Right ventricle myocardium inferior (tissue), 1 donor: ENCODE data around the gene CFDP1. TPM values are rescaled to one million over a fixed set of nuclear protein-coding genes. Genes with fewer than 3 reads are reported as not detected.
A peak's percentile ranks its signal among the peaks of the same experiment; 100 is the strongest.
"Not testable (repeated sequence)": the region's sequence is repeated elsewhere in the genome, so short reads cannot be mapped to it uniquely, and the experiment has no call there.

Experiments used
- ATAC-seq: fragments of 200-7000 bp; cut with Tn5 transposase; one replicate; pipeline ENCODE4 v1.9.1; 2020; ENCODE audit warnings: mild to moderate bottlenecking, moderate library complexity
- DNase-seq: peaks from one replicate; pipeline ENCODE4 v3.0.0; 2021; ENCODE audit errors: missing footprints
- intact Hi-C: fragments of 100-400 bp; cut with DNase I; formaldehyde crosslinking; loops from one replicate; pipeline ENCODE4 v1.11.0; 2022
- total RNA-seq: library from RNA; stranded (reverse); fragmentation: NEBNext Ultra II Directional; extraction: Animal tissue kit (Norgen Biotek cat#: 25700); gene quantifications from one replicate; pipeline ENCODE4 v1.2.1, GENCODE V29; 2021
- donor health status: DM: no; HTN: yes; CAD: no; lungs with severe emphysema.

Gene CFDP1
- total RNA-seq, 1 donor from 2014 or later: 26.6 TPM

GRCh38 chr16:75462806-75463205 lies 29.5 kb upstream of the CFDP1 start:
- DNase-seq: no peak
- ATAC-seq: no peak
- intact Hi-C loops: no loop called here

- intact Hi-C loops: no loop called here
Observed at GRCh38 chr16:75461575-75461974, 28.3 kb upstream of the CFDP1 start.

DNA sequence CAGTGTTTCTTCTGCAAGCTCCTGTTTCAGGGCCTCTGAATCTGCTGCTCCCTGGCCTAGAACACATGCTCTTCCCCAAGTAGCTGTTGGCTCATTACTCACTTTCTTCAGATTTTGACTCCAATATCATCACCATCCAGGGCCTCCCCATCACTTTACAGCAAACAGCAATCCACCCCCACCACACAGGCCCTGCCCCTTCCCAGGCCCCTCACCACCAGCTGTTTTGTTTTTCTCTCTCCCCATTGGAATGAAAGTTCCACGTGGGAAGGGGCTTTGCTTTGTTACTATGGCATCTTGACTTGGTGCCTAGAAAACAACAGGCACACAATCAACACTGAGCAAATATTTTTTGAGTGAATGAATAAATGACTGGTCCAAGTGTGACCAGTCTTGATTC lies 27.1 kb upstream of the CFDP1 start:
- intact Hi-C loops: no loop called here
- ATAC-seq (no peak), DNase-seq (no peak)

More at GRCh38 chr16:75461575-75461974, 28.3 kb upstream of the CFDP1 start:
- DNase-seq: no peak
- no peak for ATAC-seq

DNA sequence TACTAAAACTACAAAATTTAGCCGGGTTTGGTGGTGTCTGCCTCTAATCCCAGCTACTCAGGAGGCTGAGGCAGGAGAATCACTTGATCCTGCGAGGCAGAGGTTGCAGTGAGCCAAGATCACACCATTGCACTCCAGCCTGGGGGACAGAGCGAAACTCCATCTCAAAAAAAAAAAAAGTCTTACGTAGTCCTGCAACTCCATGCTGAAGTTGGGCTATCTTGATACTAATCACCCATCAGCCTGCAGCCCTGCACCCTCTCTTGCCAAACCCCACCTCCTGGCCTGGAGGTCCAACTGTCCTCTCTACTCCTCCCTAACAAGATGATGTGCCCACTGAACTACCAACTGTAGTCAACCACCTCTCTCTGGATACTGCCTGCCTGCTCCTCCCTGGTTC lies 26.4 kb upstream of the CFDP1 start:
- intact Hi-C loops: no loop called here
- ATAC-seq (no peak), DNase-seq (no peak)

DNA sequence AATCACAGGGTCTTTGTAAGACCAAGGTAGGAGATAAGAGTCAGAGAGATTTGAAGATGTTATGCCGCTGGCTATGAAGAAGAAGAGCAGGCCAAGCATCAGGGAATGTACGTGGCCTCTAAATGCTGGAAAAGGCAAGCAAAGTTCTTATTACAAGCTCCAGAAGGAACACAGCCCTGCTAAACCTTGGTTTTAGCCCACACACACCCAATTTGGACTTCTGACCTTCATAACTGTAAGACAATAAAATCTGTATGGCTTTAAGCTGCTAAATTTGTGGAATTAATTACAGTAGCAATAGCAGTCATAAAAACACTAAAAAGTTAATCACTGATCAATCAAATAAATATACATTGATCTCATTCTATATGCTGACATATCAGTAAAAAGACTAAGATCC lies 25.1 kb upstream of the CFDP1 start:
- no peak for DNase-seq
- no peak for ATAC-seq
- intact Hi-C loops: no loop called here

- intact Hi-C loops: no loop called here
- ATAC-seq (no peak), DNase-seq (no peak)
Observed at GRCh38 chr16:75458029-75458428, 24.7 kb upstream of the CFDP1 start.

DNA sequence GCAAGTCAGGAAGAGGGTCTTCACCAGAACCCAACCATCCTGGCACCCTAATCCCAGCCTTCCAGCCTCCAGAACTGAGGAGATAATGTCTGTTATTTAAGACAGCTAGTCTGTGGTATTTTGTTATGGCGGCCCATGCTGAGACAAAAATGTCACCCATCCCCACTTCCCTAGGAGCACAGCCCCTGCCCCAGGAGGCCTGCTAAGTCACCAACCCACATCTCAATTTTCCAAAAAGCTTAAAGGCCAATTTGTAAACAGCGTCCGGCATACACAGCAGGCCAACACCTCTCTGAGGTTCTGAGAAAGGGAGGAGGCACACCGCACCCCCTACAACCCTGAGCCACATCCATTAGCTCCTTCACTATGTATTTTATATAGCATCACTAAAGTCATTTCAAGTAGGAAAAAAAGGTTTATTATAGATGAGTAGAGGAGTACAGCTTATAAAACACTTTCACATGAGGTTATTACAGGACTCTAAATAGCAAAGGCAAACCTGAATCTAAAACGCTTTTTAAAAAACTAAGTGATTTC lies 24.2 kb upstream of the CFDP1 start:
- ATAC-seq (no peak), DNase-seq (no peak)
- intact Hi-C loops: no loop called here

DNA sequence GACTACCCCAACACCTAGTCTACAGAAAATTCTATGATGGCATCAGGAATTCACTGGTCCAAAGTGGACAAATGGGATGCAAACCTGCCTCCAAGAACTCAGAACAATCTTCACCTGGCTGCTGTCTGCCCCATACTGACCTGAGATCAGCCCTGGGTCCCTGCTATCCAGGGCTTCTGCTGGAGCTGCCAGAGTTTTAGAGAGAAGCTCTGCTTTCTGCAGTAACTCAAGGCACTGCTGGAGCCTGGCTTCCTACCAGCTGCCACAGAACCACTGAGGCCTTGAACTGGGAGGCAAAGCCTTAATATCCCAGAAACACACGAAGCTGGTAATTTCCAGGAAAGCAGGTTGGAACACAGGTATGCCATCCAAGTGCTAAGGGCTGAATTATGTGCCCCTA lies 23.7 kb upstream of the CFDP1 start:
- intact Hi-C loops: no loop called here
- ATAC-seq: peak; percentile 62
- DNase-seq: no peak

DNA sequence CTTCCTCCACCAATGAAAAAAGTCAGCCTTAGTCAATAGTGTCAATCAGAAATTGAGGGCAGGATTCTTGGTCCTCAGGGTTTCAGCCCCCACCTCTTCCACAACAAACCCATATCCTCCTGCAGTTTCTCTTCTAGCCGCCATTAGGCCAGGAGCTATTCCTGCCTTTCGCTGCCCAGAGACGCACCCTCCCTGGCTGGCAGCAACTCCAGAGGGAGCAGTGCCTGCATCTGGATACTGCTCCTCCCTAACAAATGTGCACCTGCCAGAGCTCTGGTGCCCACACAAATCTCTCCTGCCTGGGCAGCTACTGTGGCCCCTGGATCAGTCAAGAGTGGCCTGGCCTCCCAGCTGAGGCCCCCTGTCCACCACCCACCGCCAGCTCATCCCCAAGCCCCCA lies 23.2 kb upstream of the CFDP1 start:
- ATAC-seq: peak; percentile 68
- DNase-seq, intact Hi-C loops: not testable (repeated sequence)

GRCh38 chr16:75455677-75456076 lies 22.4 kb upstream of the CFDP1 start:
- no peak for DNase-seq
- intact Hi-C loops: no loop called here
- no peak for ATAC-seq

DNA sequence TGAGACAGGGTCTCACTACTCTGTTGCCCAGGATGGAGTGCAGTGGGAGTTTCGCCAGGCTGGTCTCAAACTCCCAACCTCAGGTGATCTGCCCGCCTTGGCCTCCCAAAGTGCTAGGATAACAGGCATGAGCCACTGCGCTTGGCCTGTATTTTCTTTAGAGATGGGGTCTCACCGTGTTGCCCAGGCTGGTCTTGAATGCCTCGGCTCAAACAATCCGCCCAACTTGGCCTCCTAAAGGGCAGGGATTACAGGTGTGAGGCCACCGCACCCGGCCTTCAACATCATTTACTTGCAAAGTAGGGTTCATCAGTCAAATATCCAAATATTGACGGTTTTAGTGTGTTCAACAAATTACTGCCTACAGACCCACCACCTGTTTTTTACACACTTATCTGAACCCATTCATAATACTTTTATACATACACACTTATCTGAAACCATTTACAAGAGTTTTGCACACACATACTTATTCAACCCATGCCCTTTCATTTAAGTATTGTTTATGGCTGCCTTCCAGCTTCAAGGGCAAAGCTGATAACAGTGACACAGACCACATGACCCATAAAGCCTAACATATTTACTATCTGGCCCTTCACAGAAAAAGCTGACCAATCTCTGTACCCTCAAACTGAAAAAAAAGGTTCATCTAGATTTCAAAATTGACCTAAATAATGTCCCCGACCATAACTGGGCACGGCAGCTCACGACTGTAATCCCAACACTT lies 19.3 kb upstream of the CFDP1 start:
- no peak for ATAC-seq

GRCh38 chr16:75446416-75446815 lies 13.1 kb upstream of the CFDP1 start:
- intact Hi-C loops: no loop called here
- DNase-seq (no peak), ATAC-seq (no peak)

More for the DNA sequence above, 19.3 kb upstream of the CFDP1 start:
- no peak for DNase-seq
- intact Hi-C loops: no loop called here

GRCh38 chr16:75445298-75445697 lies 12.0 kb upstream of the CFDP1 start:
- intact Hi-C loops: no loop called here
- DNase-seq (no peak), ATAC-seq (no peak)

DNA sequence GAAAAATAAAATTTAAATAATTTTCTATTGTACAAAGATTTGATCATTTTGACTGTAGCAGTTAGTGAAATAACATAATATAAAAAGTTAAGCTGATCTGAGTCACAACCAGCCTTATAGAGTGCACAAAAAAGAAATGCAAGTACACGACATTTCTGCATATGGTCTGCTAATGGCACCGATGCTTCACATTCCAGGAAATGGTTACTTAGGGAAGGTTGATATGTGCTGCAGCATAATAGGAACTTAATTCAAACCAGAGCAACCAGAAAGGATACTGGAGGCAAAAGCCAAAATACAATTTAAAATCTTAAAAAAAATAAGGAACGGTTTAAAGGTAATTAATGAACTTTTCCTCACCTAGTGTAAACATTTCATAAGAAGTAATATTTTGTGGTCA lies 10.0 kb upstream of the CFDP1 start:
- no peak for ATAC-seq
- DNase-seq: no peak
- intact Hi-C loops: no loop called here

DNA sequence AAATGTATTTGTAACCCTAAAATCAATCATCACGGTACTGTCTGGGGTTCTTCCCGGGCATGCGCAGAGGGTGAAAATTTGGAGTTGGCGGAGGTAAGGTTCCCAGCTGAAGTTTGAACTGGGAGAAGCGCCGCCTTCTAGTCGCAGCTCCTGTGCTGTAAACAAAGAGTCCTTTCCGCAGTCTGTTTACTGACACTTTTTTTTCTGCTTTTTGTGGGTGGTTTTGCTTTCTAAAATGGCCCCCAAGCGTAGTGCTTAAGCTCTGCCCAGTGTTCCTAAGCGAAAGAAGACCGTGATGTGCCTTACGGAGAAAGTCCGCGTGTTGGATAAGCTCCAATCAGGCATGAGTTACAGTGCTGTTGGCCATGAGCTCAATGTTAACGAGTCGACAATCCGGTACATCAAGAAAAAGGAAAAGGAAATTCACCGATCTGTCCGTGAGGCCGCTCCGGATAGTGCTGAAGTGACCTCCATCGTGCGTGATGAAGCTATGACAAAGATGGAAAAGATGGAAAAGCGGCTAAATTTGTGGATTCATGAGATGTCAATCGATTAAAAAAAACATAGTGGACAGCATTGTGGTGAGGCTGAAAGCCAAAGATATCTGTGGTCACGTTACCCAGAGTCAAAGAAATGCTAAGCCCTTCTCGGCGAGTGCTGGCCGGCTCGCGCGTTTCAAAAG lies 570 bp upstream of the CFDP1 start:
- ATAC-seq (peak; percentile 80), DNase-seq (no peak)
- intact Hi-C loops: loop anchor here (2.0 kb wide), 1 partner anchor 31 kb away; the partner anchor contains the start of gene TMEM170A

- no peak for DNase-seq
- ATAC-seq: no peak
- intact Hi-C loops: no loop called here
Observed at GRCh38 chr16:75429621-75430403, 3.5 kb downstream of the CFDP1 start.

GRCh38 chr16:75426524-75426923 lies 6.8 kb downstream of the CFDP1 start:
- intact Hi-C loops, DNase-seq, ATAC-seq: not testable (repeated sequence)

DNA sequence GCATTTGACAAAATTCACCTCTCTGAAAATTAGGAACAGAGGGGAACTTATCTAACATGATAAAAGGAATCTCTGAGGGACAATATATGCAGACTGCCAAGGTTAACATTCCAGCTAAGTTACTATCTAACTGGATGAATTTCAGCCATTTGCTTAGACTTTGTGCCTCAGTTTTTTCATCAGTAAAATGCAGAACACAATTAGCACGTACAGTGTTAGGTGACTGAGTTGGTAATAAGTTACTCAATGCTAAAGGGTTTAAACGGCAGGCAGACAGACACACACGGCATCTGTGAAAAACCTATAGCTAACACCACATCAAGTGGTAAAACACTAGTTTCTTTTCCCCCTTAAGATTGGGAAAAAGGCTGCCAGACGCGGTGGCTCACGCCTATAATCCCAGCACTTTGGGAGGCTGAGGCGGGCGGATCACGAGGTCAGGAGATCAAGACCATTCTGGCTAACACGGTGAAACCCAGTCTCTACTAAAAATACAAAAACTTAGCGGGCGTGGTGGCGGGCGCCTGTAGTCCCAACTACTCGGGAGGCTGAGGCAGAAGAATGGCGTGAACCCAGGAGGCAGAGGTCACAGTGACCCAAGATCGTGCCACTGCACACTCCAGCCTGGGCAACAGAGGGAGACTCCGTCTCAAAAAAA lies 9.1 kb downstream of the CFDP1 start:
- not testable (repeated sequence) for ATAC-seq

GRCh38 chr16:75423723-75424104 lies 9.6 kb downstream of the CFDP1 start:
- no peak for ATAC-seq
- no peak for DNase-seq
- intact Hi-C loops: no loop called here

More for the DNA sequence above, 9.1 kb downstream of the CFDP1 start:
- intact Hi-C loops, DNase-seq: not testable (repeated sequence)
